Measurements from ENCODE around the gene PTBP1.
"Not testable (repeated sequence)": the region's sequence is repeated elsewhere in the genome, so short reads cannot be mapped to it uniquely, and the experiment has no call there.

The PTBP1 gene

DNA sequence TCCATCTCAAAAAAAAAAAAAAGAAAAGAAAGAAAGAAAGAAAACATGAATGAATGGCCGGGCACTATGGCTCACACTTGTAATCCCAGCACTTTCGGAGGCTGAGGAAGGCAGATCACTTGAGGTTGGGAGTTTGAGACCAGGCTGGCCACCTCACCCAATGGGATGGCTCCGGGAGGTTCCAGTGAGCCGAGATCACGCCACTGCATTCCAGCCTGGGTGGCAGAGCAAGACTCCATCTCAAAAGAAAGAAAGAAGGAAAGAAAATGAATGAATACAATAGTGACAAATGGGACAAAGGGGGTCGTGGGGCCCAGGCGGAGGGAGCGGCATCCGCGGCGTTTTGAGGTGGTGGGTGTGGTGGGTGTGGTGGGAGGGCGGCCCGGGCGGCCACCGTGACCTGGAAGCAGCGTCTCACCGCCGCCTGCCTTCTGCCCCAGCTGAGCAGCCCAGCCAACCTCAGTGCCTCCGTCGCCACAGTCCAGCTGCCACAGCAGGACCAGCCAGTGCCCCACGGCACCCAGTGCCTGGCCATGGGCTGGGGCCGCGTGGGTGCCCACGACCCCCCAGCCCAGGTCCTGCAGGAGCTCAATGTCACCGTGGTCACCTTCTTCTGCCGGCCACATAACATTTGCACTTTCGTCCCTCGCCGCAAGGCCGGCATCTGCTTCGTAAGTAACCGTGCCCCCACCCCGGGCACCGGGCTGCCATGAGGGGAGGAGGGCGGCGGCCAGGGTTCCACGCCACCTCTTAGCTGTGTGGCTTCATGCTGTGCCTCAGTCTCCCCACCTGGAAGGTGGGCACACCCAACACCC is 48.7 kb downstream of the PTBP1 start:
- H3K4me3 ChIP-seq (ENCODE audit: insufficient read depth, low read depth, low read length, poor library complexity, severe bottlenecking), result no peak overlapping the region
- H3K9me3 ChIP-seq (ENCODE audit: control insufficient read depth, low read length), result no peaks in the 10 kb centered on the region
- peaks cover 8% of the 10 kb centered on the region for H3K4me1 ChIP-seq (ENCODE audit: control insufficient read depth, insufficient read depth, low read length, poor library complexity, severe bottlenecking)
- no peak overlapping the region for H3K27ac ChIP-seq (ENCODE audit: insufficient read depth, low read length, poor library complexity, severe bottlenecking)
- peaks cover 33% of the 10 kb centered on the region for H3K27me3 ChIP-seq (replicated peaks; ENCODE audit: control insufficient read depth, insufficient read depth, low read length, poor library complexity, severe bottlenecking)
- no peaks in the 10 kb centered on the region for H3K36me3 ChIP-seq (ENCODE audit: control insufficient read depth, insufficient read depth, low read length)
- DNase-seq, result no peak

DNA sequence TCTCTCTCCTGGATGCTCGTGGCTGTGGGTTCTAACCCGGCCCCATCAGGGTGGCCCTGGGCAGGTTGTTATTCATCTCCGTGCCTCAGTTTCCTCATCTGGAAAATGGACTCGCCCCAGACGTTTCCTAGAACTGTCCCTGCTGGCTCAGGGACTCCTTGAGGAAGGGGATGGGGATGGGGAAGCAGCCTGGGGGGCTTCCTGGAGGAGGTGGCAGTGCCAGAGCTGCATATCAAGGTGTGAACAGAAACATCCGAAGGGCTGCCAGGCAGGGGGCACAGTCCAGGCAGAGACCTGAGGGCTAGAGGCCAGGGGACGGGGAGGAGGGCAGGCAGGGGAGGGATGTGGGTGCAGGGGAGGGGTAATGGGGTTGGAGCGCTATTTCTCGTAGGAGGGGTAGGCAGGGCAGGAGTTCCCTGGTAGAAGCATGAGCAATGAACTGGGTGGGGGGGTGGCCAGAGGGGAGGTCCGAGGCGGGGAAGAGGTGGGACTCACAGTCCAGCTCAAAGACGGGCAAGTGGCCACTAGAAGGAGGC is 51.2 kb downstream of the PTBP1 start:
- H3K27ac ChIP-seq (ENCODE audit: insufficient read depth, low read length, poor library complexity, severe bottlenecking), result no peak overlapping the region
- no peaks in the 10 kb centered on the region for H3K9me3 ChIP-seq (ENCODE audit: control insufficient read depth, low read length)
- no peaks in the 10 kb centered on the region for H3K36me3 ChIP-seq (ENCODE audit: control insufficient read depth, insufficient read depth, low read length)
- peaks cover 36% of the 10 kb centered on the region for H3K27me3 ChIP-seq (replicated peaks; ENCODE audit: control insufficient read depth, insufficient read depth, low read length, poor library complexity, severe bottlenecking)
- H3K4me1 ChIP-seq (ENCODE audit: control insufficient read depth, insufficient read depth, low read length, poor library complexity, severe bottlenecking), result peaks cover 4% of the 10 kb centered on the region
- no peak overlapping the region for H3K4me3 ChIP-seq (ENCODE audit: insufficient read depth, low read depth, low read length, poor library complexity, severe bottlenecking)
- DNase-seq, result no peak

DNA sequence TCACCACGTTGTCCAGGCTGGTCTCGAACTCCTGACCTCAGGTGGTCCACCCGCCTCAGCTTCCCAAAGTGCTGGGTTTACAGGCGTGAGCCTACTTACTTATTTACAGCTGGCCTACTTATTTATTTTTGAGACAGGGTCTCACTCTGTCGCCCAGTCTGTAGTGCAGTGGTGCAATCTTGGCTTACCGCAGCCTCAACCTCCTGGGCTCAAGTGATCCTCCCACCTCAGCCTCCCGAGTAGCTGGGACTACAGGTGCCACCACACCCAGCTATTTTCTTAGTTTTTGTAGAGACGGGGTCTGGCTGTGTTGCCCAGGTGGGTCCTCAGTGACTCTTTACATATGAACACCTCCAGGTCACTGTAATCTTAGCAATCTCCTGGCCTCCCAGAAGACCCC is 51.9 kb downstream of the PTBP1 start:
- not testable (repeated sequence) for H3K4me3 ChIP-seq (ENCODE audit: insufficient read depth, low read depth, low read length, poor library complexity, severe bottlenecking); H3K36me3 ChIP-seq (ENCODE audit: control insufficient read depth, insufficient read depth, low read length); H3K27ac ChIP-seq (ENCODE audit: insufficient read depth, low read length, poor library complexity, severe bottlenecking); H3K4me1 ChIP-seq (ENCODE audit: control insufficient read depth, insufficient read depth, low read length, poor library complexity, severe bottlenecking); H3K9me3 ChIP-seq (ENCODE audit: control insufficient read depth, low read length); DNase-seq
- H3K27me3 ChIP-seq (replicated peaks; ENCODE audit: control insufficient read depth, insufficient read depth, low read length, poor library complexity, severe bottlenecking), result peaks cover 34% of the 10 kb centered on the region

DNA sequence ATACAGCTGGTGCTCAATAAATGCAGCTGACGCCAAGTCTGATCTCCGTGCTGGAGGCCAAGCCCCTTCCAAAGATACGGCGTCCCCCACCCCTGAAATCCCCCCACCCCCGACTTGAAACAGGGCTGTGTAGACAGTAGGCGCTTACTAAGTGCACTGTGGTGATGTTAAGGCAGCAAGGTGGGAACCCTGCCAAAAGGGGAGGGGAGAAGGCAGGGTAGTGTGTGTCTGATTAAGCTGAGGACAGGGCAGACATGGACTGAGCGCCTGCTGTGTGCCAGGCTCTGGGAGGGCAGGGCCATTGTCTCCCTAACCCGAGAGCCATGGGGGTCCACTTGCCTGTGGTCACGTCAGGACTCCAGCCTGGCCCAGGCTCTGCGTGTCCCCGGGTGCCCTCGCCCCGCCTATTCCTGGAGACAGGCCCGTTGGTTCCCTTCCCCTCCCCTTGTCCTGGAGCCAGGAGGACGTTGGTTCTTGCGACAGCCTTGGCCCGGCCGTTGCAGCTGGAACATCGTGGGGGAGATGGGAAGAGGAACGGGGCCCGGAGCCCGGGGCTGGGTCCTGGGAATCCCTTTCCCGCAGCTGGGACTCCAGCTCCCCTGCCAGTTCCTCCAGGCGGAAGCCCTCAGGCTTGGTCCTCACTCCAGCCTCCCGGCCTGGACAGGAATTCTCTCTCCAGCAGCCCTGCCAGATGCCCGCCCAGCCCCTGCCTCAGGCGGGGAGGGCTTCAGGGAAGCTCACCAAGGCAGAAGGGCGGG is 53.1 kb downstream of the PTBP1 start:
- DNase-seq, result no peak
- no peak overlapping the region for H3K27ac ChIP-seq (ENCODE audit: insufficient read depth, low read length, poor library complexity, severe bottlenecking)
- no peaks in the 10 kb centered on the region for H3K9me3 ChIP-seq (ENCODE audit: control insufficient read depth, low read length)
- peaks cover 30% of the 10 kb centered on the region for H3K27me3 ChIP-seq (replicated peaks; ENCODE audit: control insufficient read depth, insufficient read depth, low read length, poor library complexity, severe bottlenecking)
- no peak overlapping the region for H3K4me3 ChIP-seq (ENCODE audit: insufficient read depth, low read depth, low read length, poor library complexity, severe bottlenecking)
- H3K36me3 ChIP-seq (ENCODE audit: control insufficient read depth, insufficient read depth, low read length), result no peaks in the 10 kb centered on the region
- H3K4me1 ChIP-seq (ENCODE audit: control insufficient read depth, insufficient read depth, low read length, poor library complexity, severe bottlenecking), result no peaks in the 10 kb centered on the region

DNA sequence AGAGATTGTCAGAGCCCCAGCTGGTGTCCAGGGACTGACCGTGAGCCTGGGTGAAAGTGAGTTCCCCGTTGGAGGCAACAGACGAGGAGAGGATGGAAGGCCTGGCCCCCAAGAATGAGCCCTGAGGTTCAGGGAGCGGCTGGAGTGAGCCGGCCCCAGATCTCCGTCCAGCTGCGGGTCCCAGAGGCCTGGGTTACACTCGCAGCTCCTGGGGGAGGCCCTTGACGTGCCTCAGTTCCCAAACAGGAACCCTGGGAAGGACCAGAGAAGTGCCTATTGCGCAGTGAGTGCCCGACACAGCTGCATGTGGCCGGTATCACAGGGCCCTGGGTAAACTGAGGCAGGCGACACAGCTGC is 53.7 kb downstream of the PTBP1 start:
- Histone ChIP-seq H3K4me1 (ENCODE audit: control insufficient read depth, insufficient read depth, low read length, poor library complexity, severe bottlenecking) (no peaks in the 10 kb centered on the region), H3K36me3 (ENCODE audit: control insufficient read depth, insufficient read depth, low read length) (no peaks in the 10 kb centered on the region), H3K4me3 (ENCODE audit: insufficient read depth, low read depth, low read length, poor library complexity, severe bottlenecking) (no peak overlapping the region), H3K27me3 (replicated peaks; ENCODE audit: control insufficient read depth, insufficient read depth, low read length, poor library complexity, severe bottlenecking) (peaks cover 30% of the 10 kb centered on the region), H3K9me3 (ENCODE audit: control insufficient read depth, low read length) (no peaks in the 10 kb centered on the region), H3K27ac (ENCODE audit: insufficient read depth, low read length, poor library complexity, severe bottlenecking) (no peak overlapping the region)
- no peak for DNase-seq

DNA sequence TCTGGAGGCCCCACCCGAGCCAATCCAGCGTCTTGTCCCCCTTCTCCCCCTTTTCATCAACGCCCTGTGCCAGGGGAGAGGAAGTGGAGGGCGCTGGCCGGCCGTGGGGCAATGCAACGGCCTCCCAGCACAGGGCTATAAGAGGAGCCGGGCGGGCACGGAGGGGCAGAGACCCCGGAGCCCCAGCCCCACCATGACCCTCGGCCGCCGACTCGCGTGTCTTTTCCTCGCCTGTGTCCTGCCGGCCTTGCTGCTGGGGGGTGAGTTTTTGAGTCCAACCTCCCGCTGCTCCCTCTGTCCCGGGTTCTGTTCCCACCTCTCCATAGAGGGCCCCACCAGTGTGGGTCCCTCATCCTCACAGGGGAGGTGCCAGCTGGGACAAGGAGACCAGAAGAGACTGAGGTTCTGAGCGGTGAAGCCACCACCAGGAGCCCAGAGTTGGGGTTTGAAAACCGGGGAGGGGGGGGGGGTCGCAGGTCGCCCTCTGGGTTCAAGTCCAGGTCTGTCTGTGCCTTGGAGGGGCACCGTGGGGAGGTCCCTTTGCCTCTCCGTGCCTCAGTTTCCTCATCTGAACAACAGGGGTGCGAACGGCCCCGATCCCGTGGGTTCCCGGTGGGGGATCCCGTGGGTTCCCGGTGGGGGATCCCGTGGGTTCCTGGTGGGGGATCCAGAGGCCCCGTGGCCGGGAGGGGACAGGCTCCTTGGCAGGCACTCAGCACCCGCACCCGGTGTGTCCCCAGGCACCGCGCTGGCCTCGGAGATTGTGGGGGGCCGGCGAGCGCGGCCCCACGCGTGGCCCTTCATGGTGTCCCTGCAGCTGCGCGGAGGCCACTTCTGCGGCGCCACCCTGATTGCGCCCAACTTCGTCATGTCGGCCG is 55.1 kb downstream of the PTBP1 start, which contains the start of gene ELANE:
Gene ELANE (plus strand): TSS at position 168 of the 878 bp plus-strand sequence. CDS start 26 bp downstream, at position 194.
- Histone ChIP-seq H3K27ac (ENCODE audit: insufficient read depth, low read length, poor library complexity, severe bottlenecking) (no peak within 1 kb of the TSS), H3K9me3 (ENCODE audit: control insufficient read depth, low read length) (no peaks in the 10 kb centered on the region), H3K36me3 (ENCODE audit: control insufficient read depth, insufficient read depth, low read length) (no peaks in the 10 kb centered on the region), H3K4me3 (ENCODE audit: insufficient read depth, low read depth, low read length, poor library complexity, severe bottlenecking) (no peak within 1 kb of the TSS), H3K27me3 (replicated peaks; ENCODE audit: control insufficient read depth, insufficient read depth, low read length, poor library complexity, severe bottlenecking) (peaks cover 30% of the 10 kb centered on the region), H3K4me1 (ENCODE audit: control insufficient read depth, insufficient read depth, low read length, poor library complexity, severe bottlenecking) (no peaks in the 10 kb centered on the region)
- DNase-seq, result no peak

DNA sequence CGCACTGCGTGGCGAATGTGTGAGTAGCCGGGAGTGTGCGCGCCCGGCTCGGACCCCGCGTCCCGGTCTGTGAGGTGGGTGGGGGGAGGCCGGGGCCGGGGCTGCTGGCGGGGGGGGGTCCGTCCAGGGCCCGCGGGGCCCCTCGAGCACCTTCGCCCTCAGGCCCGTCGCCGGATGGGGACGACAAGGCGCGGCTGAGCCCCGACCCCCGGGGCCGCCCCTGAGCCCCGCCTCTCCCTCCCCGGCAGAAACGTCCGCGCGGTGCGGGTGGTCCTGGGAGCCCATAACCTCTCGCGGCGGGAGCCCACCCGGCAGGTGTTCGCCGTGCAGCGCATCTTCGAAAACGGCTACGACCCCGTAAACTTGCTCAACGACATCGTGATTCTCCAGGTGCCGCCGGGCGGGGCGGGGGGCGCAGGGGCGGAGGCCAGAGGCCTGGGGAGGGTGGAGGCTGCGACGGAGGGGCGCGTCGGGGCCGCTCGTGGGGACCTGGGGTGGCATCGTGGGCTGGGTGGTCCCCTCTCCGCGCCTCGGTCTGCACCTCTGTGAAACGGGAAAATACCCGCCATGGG is 55.8 kb downstream of the PTBP1 start:
- Histone ChIP-seq H3K9me3 (ENCODE audit: control insufficient read depth, low read length) (no peaks in the 10 kb centered on the region), H3K27me3 (replicated peaks; ENCODE audit: control insufficient read depth, insufficient read depth, low read length, poor library complexity, severe bottlenecking) (peaks cover 30% of the 10 kb centered on the region), H3K36me3 (ENCODE audit: control insufficient read depth, insufficient read depth, low read length) (no peaks in the 10 kb centered on the region), H3K27ac (ENCODE audit: insufficient read depth, low read length, poor library complexity, severe bottlenecking) (no peak overlapping the region), H3K4me1 (ENCODE audit: control insufficient read depth, insufficient read depth, low read length, poor library complexity, severe bottlenecking) (no peaks in the 10 kb centered on the region), H3K4me3 (ENCODE audit: insufficient read depth, low read depth, low read length, poor library complexity, severe bottlenecking) (no peak overlapping the region)
- no peak for DNase-seq

DNA sequence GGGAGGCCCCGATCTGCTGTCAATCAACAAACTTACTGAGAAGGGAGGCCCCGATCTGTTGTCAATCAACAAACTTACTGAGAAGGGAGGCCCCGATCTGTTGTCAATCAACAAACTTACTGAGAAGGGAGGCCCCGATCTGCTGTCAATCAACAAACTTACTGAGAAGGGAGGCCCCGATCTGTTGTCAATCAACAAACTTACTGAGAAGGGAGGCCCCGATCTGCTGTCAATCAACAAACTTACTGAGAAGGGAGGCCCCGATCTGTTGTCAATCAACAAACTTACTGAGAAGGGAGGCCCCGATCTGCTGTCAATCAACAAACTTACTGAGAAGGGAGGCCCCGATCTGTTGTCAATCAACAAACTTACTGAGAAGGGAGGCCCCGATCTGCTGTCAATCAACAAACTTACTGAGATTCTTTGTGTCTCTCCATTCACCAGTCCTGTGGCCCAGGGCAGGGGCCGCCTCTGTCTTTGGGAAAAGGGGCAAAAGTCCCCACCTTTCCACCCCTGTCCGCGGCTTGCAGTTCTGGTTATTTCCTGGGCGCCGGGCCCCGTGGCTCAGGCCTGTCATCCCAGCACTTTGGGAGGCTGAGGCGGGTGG is 56.5 kb downstream of the PTBP1 start:
- H3K4me1 ChIP-seq (ENCODE audit: control insufficient read depth, insufficient read depth, low read length, poor library complexity, severe bottlenecking); H3K36me3 ChIP-seq (ENCODE audit: control insufficient read depth, insufficient read depth, low read length); DNase-seq; H3K9me3 ChIP-seq (ENCODE audit: control insufficient read depth, low read length); H3K27ac ChIP-seq (ENCODE audit: insufficient read depth, low read length, poor library complexity, severe bottlenecking); H3K4me3 ChIP-seq (ENCODE audit: insufficient read depth, low read depth, low read length, poor library complexity, severe bottlenecking): not testable (repeated sequence)
- peaks cover 24% of the 10 kb centered on the region for H3K27me3 ChIP-seq (replicated peaks; ENCODE audit: control insufficient read depth, insufficient read depth, low read length, poor library complexity, severe bottlenecking)

DNA sequence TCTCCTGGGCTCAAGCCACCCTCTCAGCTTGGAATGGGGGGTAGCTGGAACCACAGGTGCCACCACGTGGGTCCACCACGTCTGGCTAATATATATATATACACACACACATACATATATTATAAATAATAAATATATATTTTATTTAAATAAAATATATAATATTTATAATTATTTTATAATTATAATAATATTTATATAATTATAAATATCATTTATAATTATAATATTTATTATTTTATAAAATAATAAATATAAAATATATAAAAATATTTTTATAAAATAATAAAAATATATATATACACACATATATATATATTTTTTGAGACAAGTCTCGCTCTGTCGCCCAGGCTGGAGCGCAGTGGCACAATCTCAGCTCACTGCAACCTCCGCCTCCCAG is 57.3 kb downstream of the PTBP1 start:
- no peaks in the 10 kb centered on the region for H3K4me1 ChIP-seq (ENCODE audit: control insufficient read depth, insufficient read depth, low read length, poor library complexity, severe bottlenecking)
- no peaks in the 10 kb centered on the region for H3K36me3 ChIP-seq (ENCODE audit: control insufficient read depth, insufficient read depth, low read length)
- peaks cover 24% of the 10 kb centered on the region for H3K27me3 ChIP-seq (replicated peaks; ENCODE audit: control insufficient read depth, insufficient read depth, low read length, poor library complexity, severe bottlenecking)
- no peak overlapping the region for H3K27ac ChIP-seq (ENCODE audit: insufficient read depth, low read length, poor library complexity, severe bottlenecking)
- H3K4me3 ChIP-seq (ENCODE audit: insufficient read depth, low read depth, low read length, poor library complexity, severe bottlenecking), result no peak overlapping the region
- DNase-seq, result no peak
- no peaks in the 10 kb centered on the region for H3K9me3 ChIP-seq (ENCODE audit: control insufficient read depth, low read length)

Data from effector memory CD4-positive, alpha-beta T cell (primary cell).